Left lung (tissue), 10 donors: ENCODE results near the gene FSTL5. TPM values are rescaled to one million over a fixed set of nuclear protein-coding genes. Genes with fewer than 3 reads are reported as not detected.

Source experiments
- ATAC-seq: fragments of 200-7000 bp; cut with Tn5 transposase; one replicate; pipeline ENCODE4 v1.9.1; 2020; ENCODE audit warnings: moderate library complexity
- DNase-seq, 4 donors: peaks; one replicate each; pipeline ENCODE4 v3.0.0-alpha.2; 2013 to 2020
- H3K27ac ChIP-seq, 2 donors: fragments of 200-600 bp; sonication (generic) in 1 of 2; one replicate each; pipeline versions ENCODE4 v1.5.0 to v1.8.0; 2020 to 2021
- H3K27me3 ChIP-seq, 2 donors: fragments of 200-600 bp; sonication (generic) in 1 of 2; one replicate each; pipeline versions ENCODE4 v1.5.0 to v1.8.0; 2020 to 2021
- H3K36me3 ChIP-seq, 2 donors: fragments of 200-600 bp; sonication (generic) in 1 of 2; one replicate each; pipeline versions ENCODE4 v1.5.0 to v1.8.0; 2020 to 2021
- H3K4me1 ChIP-seq, 2 donors: fragments of 200-600 bp; one replicate each; pipeline ENCODE4 v1.8.0; 2021
- H3K4me3 ChIP-seq, 2 donors: fragments of 200-600 bp; sonication (generic) in 1 of 2; one replicate each; pipeline versions ENCODE4 v1.5.0 to v1.8.0; 2020 to 2021; ENCODE audit warnings: mild to moderate bottlenecking in 1 of 2
- H3K9me3 ChIP-seq, 2 donors: fragments of 200-600 bp; sonication (generic) in 1 of 2; one replicate each; pipeline versions ENCODE4 v1.5.0 to v1.8.0; 2020 to 2021
- CTCF ChIP-seq, 2 donors: fragments of 200-600 bp; sonication (generic) in 1 of 2; IDR thresholded peaks; one replicate each; pipeline versions ENCODE4 v1.5.0 to v1.8.0; 2021; ENCODE audit warnings: antibody characterized with exemption in 2 of 2
- intact Hi-C, 2 donors: fragments of 100-400 bp; cut with DNase I; formaldehyde crosslinking; loops; one replicate each; pipeline versions ENCODE4 v1.11.2 to v1.14.2; 2022
- polyA plus RNA-seq, 6 donors: library from polyadenylated mRNA; unstranded; fragments of 120-200 nt; gene quantifications; one replicate each; pipeline ENCODE4 v1.2.1, GENCODE V29; 2013; ENCODE audit not compliant: insufficient read length in 6 of 6
- total RNA-seq, 2 donors: library from RNA; stranded (reverse); fragmentation: NEBNext Ultra II Directional; extraction: Animal tissue kit (Norgen Biotek cat#: 25700); gene quantifications; one replicate each; pipeline ENCODE4 v1.2.1, GENCODE V29; 2021
- donor health status: DM: no; HTN: yes; CAD: no.
- donor health status: DM: no; HTN: no; CAD: no.

FSTL5 gene
- total and polyA plus RNA-seq, 8 donors = 0.14 to 0.60 (median 0.31) TPM; not detected in 2

GRCh38 chr4:161992317-161992716, 171.5 kb downstream of the FSTL5 start:
- TF ChIP-seq CTCF (IDR thresholded peaks at IDR 0.05) = no peak
- intact Hi-C loops = no loop called here
- H3K27ac ChIP-seq = no peak overlapping the region

GRCh38 chr4:161991811-161992210, 172.0 kb downstream of the FSTL5 start:
- H3K4me1 ChIP-seq = no peaks in the 10 kb centered on the region
- H3K4me3 ChIP-seq = no peak overlapping the region
- H3K9me3 ChIP-seq = no peaks in the 10 kb centered on the region
- H3K27me3 ChIP-seq = no peaks in the 10 kb centered on the region
- no peak overlapping the region for H3K27ac ChIP-seq
- no peak for DNase-seq
- no peak for TF ChIP-seq CTCF (IDR thresholded peaks at IDR 0.05)
- H3K36me3 ChIP-seq = no peaks in the 10 kb centered on the region
- no peak for ATAC-seq
- intact Hi-C loops = no loop called here

More at GRCh38 chr4:161992317-161992716, 171.5 kb downstream of the FSTL5 start:
- H3K4me1 ChIP-seq = no peaks in the 10 kb centered on the region
- no peaks in the 10 kb centered on the region for H3K36me3 ChIP-seq
- H3K4me3 ChIP-seq = no peak overlapping the region
- no peaks in the 10 kb centered on the region for H3K9me3 ChIP-seq
- H3K27me3 ChIP-seq = no peaks in the 10 kb centered on the region
- no peak for ATAC-seq
- DNase-seq = peak in 1 of 4 donors; percentile 32

GRCh38 chr4:161990721-161991120, 173.1 kb downstream of the FSTL5 start:
- no peak overlapping the region for H3K4me3 ChIP-seq
- TF ChIP-seq CTCF (IDR thresholded peaks at IDR 0.05) = no peak
- no peaks in the 10 kb centered on the region for H3K9me3 ChIP-seq
- H3K36me3 ChIP-seq = no peaks in the 10 kb centered on the region
- no peak overlapping the region for H3K27ac ChIP-seq
- intact Hi-C loops = no loop called here
- no peaks in the 10 kb centered on the region for H3K27me3 ChIP-seq
- DNase-seq (no peak), ATAC-seq (no peak)
- no peaks in the 10 kb centered on the region for H3K4me1 ChIP-seq

DNA sequence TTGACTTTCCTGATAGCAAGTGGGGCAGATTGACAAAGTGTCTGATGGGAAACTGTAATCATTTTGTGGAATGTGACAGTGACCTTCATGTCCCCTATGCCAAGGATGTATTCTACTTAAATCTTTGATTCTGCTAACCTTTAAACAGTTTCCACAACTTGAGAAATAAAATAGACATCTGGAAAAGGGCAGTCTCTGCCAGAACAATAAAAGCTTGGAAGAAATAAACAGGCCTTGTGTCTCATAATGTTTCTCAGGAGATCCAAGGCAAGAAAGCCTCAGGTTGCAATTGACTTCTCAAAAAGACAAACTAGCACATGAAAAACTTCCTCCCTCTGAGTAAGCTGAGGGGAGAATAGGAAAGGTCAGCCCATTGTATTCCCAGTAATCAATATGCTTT, 174.9 kb downstream of the FSTL5 start:
- intact Hi-C loops = no loop called here
- no peaks in the 10 kb centered on the region for H3K4me1 ChIP-seq
- H3K9me3 ChIP-seq = no peaks in the 10 kb centered on the region
- no peak overlapping the region for H3K27ac ChIP-seq
- ATAC-seq = no peak
- no peaks in the 10 kb centered on the region for H3K36me3 ChIP-seq
- DNase-seq = no peak
- H3K27me3 ChIP-seq = no peaks in the 10 kb centered on the region
- TF ChIP-seq CTCF (IDR thresholded peaks at IDR 0.05) = no peak
- no peak overlapping the region for H3K4me3 ChIP-seq

- Histone ChIP-seq H3K27ac (no peak overlapping the region), H3K4me1 (no peaks in the 10 kb centered on the region), H3K4me3 (no peak overlapping the region), H3K36me3 (no peaks in the 10 kb centered on the region), H3K9me3 (no peaks in the 10 kb centered on the region), H3K27me3 (no peaks in the 10 kb centered on the region)
- TF ChIP-seq CTCF (IDR thresholded peaks at IDR 0.05) = no peak
- intact Hi-C loops = no loop called here
- no peak for DNase-seq
- no peak for ATAC-seq
These were observed 176.2 kb downstream of the FSTL5 start for GRCh38 chr4:161987611-161988010.
